ENCODE measurements around the gene TRNAU1AP. TPM values are rescaled to one million over a fixed set of nuclear protein-coding genes. Genes with fewer than 3 reads are reported as not detected.
"Not testable (repeated sequence)": the region's sequence is repeated elsewhere in the genome, so short reads cannot be mapped to it uniquely, and the experiment has no call there.

The TRNAU1AP gene
- total RNA-seq, 1 donor from 2014 or later, result 13.0 TPM

- TF ChIP-seq CTCF (IDR thresholded peaks at IDR 0.05; ENCODE audit: borderline replicate concordance), result no peak
- peaks cover 45% of the 10 kb centered on the region for H3K4me1 ChIP-seq
- H3K27ac ChIP-seq (replicated peaks), result no peak overlapping the region
- H3K4me3 ChIP-seq, result no peak overlapping the region
- DNase-seq, result no peak
- intact Hi-C loops (cut with micrococcal nuclease), result no loop called here
- H3K9me3 ChIP-seq (replicated peaks), result no peaks in the 10 kb centered on the region
- H3K36me3 ChIP-seq, result peaks cover 76% of the 10 kb centered on the region
- H3K27me3 ChIP-seq (ENCODE audit: low read depth), result no peaks in the 10 kb centered on the region
These were observed 40.8 kb upstream of the TRNAU1AP start for GRCh38 chr1:28512058-28512611.

- intact Hi-C loops (cut with micrococcal nuclease), result not testable (repeated sequence)
- H3K4me1 ChIP-seq, result peaks cover 37% of the 10 kb centered on the region
These were observed 38.4 kb upstream of the TRNAU1AP start for GRCh38 chr1:28514445-28514933.

DNA sequence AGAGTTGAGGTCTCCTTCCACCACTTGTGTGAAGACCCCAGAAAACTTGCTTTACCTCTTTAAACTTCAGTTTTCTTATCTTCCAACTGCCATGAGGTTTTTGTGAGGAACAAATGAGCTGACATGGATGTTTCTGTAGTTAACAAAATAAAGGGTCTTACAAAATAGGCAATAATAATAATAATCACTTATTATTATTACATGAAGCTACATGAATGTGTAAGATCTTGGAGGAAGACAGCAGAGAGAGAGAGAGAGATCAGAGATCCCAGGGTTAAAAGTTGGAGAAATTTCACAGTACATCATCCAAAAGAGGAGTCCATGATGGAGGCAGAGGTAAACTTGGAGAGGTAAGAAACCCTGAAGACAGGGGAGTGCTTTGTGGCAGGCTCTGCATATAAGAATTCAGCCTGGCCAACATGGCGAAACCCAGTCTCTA is 36.3 kb upstream of the TRNAU1AP start:
- Histone ChIP-seq H3K27ac (replicated peaks) (no peak overlapping the region), H3K9me3 (replicated peaks) (no peaks in the 10 kb centered on the region), H3K4me1 (peaks cover 20% of the 10 kb centered on the region), H3K36me3 (peaks cover 38% of the 10 kb centered on the region), H3K4me3 (no peak overlapping the region), H3K27me3 (ENCODE audit: low read depth) (no peaks in the 10 kb centered on the region)
- intact Hi-C loops (cut with micrococcal nuclease), result no loop called here
- TF ChIP-seq CTCF (IDR thresholded peaks at IDR 0.05; ENCODE audit: borderline replicate concordance), result no peak
- no peak for DNase-seq

More at GRCh38 chr1:28514445-28514933, 38.4 kb upstream of the TRNAU1AP start:
- H3K9me3 ChIP-seq (replicated peaks); H3K27me3 ChIP-seq (ENCODE audit: low read depth); DNase-seq; H3K4me3 ChIP-seq; H3K27ac ChIP-seq (replicated peaks): not testable (repeated sequence)
- peaks cover 58% of the 10 kb centered on the region for H3K36me3 ChIP-seq

- intact Hi-C loops (cut with micrococcal nuclease), result no loop called here
- DNase-seq, result no peak
- Histone ChIP-seq H3K4me1 (peaks cover 16% of the 10 kb centered on the region), H3K27me3 (ENCODE audit: low read depth) (no peaks in the 10 kb centered on the region), H3K27ac (replicated peaks) (peak overlapping the region; percentile 92), H3K36me3 (peaks cover 27% of the 10 kb centered on the region), H3K4me3 (peak overlapping the region; percentile 77), H3K9me3 (replicated peaks) (no peaks in the 10 kb centered on the region)
- TF ChIP-seq CTCF (IDR thresholded peaks at IDR 0.05; ENCODE audit: borderline replicate concordance), result no peak
These were observed 35.3 kb upstream of the TRNAU1AP start for GRCh38 chr1:28517649-28517999.

DNA sequence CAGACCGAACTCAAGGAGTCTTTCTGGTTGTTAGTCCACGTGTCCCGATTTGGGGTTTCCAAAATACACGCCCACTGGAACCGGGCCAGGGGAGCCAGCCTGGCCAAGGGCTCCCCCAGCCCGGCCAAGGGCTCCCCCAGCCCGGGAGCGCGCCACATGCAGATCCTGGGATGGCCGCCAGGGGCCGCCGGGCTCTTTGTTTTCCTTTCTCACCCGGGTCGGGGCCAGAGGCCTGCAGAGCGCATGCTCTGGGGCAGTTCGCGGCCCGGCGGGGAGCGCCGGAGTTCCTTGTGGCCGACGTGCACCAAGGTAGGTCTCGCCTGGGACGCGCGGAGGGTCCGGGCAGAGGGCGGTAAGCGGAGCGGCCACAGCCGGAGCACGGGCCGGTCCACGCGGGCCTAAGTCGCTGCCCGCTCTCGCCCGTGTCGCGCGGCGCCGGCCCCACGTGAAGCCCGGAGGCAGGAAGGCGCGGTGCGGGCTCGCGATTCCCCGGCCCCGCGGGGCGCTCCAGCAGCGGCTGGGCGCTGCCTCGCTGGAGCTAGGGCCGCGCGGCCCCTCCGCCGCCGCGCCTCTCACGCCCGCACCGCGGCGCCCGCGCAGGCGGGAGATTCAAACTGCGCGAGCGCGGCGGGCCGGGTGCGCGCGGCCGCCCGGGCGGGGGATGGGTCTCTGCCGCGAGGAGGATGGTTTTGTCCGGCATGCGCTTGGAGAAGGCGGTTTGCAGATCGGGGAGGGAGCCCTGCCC is 34.7 kb upstream of the TRNAU1AP start:
- intact Hi-C loops (cut with micrococcal nuclease), result no loop called here
- H3K4me1 ChIP-seq, result peaks cover 16% of the 10 kb centered on the region
- peak; percentile 99 for TF ChIP-seq CTCF (IDR thresholded peaks at IDR 0.05; ENCODE audit: borderline replicate concordance)
- no peaks in the 10 kb centered on the region for H3K27me3 ChIP-seq (ENCODE audit: low read depth)
- DNase-seq, result peak; percentile 90
- peak overlapping the region; percentile 92 for H3K27ac ChIP-seq (replicated peaks)
- no peaks in the 10 kb centered on the region for H3K9me3 ChIP-seq (replicated peaks)
- H3K4me3 ChIP-seq, result peak overlapping the region; percentile 77
- H3K36me3 ChIP-seq, result peaks cover 21% of the 10 kb centered on the region

Measured in left ventricle myocardium inferior (tissue), 1 donor.